ENCODE measurements around the gene ANAPC7.
"Not testable (repeated sequence)": the region's sequence is repeated elsewhere in the genome, so short reads cannot be mapped to it uniquely, and the experiment has no call there.

DNA sequence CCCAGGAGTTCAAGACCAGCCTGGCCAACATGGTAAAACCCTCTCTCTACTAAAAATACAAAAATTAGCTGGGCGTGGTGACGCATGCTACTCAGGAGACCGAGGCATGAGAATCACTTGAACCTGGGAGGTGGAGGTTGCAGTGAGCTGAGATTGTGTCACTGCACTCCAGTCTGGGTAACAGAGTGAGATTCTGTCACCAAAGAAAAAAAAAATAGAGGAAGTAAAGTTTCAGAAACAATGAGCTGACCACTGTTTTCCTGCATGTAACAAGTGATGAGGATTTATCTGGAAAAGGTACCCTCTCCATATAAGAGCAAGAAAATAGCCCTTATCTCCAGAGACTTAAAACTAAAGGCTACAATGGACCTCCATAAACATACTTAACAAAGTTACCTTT lies 13.6 kb upstream of the ANAPC7 start:
- not testable (repeated sequence) for TF ChIP-seq FOXM1 (IDR thresholded peaks at IDR 0.05; ENCODE audit: borderline replicate concordance); ARNT (IDR thresholded peaks at IDR 0.05); SP1 (IDR thresholded peaks at IDR 0.05); HDGF (IDR thresholded peaks at IDR 0.05; ENCODE audit: borderline replicate concordance); SUZ12 (IDR thresholded peaks at IDR 0.05); BHLHE40 (IDR thresholded peaks at IDR 0.05; ENCODE audit: borderline replicate concordance); TARDBP (IDR thresholded peaks at IDR 0.05); FOXK2 (IDR thresholded peaks at IDR 0.05); FOXA1 (IDR thresholded peaks at IDR 0.05); ZNF384 (IDR thresholded peaks at IDR 0.05); CTBP1 (IDR thresholded peaks at IDR 0.05; ENCODE audit: borderline replicate concordance); NFRKB (IDR thresholded peaks at IDR 0.05); L3MBTL2 (conservative IDR thresholded peaks at IDR 0.05)
- TF ChIP-seq, protein P1, sequence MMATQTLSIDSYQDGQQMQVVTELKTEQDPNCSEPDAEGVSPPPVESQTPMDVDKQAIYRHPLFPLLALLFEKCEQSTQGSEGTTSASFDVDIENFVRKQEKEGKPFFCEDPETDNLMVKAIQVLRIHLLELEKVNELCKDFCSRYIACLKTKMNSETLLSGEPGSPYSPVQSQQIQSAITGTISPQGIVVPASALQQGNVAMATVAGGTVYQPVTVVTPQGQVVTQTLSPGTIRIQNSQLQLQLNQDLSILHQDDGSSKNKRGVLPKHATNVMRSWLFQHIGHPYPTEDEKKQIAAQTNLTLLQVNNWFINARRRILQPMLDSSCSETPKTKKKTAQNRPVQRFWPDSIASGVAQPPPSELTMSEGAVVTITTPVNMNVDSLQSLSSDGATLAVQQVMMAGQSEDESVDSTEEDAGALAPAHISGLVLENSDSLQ (IDR thresholded peaks at IDR 0.05) = not testable (repeated sequence)

Data from HEK293T (cell line).